Iris pigment epithelial cell (primary cell): Measurements from ENCODE around the gene FGD3.
"Not testable (repeated sequence)": the region's sequence is repeated elsewhere in the genome, so short reads cannot be mapped to it uniquely, and the experiment has no call there.

Experiments
- DNase-seq: peaks from one replicate; pipeline ENCODE4 v3.0.0-alpha.2; 2011; ENCODE audit warnings: low read depth

Gene FGD3

DNA sequence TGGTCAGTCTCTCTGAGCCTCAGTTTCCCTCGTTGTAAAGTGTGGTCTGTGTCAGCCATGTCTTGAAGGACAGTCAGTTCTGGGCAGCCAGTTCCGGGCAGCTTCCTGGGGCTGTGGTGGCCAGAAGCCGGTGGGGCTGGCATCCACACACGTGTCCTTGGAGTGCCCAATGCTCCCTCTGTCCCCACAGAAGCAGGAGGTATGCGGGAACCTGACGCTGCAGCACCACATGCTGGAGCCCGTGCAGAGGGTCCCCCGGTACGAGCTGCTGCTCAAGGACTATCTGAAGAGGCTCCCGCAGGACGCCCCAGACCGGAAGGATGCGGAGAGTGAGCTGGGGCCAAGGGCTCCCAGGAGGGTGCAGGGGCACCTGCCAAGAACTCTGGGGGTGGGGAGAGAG is 62.7 kb downstream of the FGD3 start:
- DNase-seq, result no peak

- no peak for DNase-seq
Measured at GRCh38 chr9:93010704-93011103, 63.4 kb downstream of the FGD3 start.

DNA sequence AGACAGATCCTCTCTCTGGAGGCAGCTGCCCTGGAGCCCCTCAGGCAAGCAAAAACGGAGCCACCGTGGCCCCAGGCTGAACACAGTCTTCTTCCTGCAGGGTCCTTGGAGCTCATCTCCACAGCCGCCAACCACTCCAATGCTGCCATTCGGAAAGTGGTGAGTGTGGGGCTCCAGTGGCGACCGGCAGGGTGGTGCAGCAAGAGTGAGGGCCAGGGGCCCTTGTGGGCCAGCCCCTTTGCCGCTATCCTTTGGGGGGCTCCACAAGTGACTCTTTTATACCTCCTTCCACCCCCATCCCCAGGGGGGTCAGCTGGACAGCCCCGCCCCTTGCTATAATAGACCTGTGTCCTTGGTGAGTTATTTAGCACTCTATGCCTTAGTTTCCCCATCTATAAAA is 63.8 kb downstream of the FGD3 start:
- DNase-seq, result no peak

DNA sequence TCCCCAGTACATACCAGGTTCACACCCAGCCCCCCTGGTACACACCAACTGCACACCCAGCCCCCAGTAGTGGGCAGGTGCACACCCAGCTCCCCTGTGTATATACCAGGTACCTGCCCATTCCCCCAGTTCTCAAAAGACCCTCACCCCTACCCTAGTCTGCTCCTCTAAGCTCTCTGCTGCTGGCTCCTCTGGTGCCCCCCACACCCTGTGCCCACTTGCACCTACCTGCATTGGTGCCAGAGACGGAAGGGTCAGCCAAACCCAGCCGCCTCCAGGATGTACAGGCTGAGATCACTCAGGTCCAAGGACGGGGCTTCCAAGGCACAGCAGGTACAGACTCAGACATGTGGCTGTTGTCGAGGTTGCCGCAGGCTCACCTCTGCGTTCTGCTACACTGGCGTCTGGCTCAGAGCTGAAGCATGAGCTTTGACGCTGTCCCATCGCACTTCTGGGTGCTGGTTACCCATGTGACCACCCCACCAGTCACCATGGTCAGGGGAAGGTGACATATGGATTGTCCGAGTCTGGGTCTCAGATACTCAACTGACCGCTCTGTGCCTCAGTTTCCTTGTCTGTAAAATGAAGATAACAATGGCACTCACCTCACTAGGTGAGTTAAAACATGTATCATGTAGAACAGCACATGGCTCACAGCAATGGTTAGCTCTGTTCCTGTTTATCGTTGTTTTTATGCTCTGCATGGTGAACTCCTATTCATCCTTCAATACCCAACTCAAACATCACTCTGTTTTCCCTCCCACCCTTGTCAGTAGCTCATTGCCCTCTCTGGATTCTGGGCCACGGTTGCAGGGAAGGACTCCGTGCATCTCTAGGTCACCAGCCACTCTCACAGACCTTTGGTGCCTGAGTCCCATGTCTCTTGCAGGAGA is 65.9 kb downstream of the FGD3 start:
- DNase-seq, result no peak

GRCh38 chr9:93013856-93014582 is 66.7 kb downstream of the FGD3 start:
- DNase-seq, result no peak

GRCh38 chr9:93015190-93015589 is 67.9 kb downstream of the FGD3 start:
- DNase-seq, result not testable (repeated sequence)

DNA sequence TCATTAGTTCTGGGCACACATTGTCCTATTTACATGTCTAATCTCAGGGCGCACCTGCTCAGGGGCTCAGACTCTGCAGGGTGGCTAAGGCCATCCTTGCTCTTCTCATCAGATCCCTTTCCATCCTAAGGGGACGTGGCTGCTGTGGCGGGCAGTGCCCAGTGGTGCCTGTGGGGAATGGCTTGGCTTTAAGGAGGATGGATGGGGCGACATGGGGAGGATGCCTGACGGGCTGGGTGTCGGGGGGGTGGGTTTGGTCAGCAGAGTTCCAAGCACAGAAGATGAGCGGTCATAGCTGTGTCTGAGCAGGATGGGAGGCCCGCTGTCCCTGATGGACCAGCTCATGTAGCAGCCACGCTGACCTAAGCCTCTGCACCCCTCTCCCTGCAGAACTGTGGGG is 70.3 kb downstream of the FGD3 start:
- no peak for DNase-seq

DNA sequence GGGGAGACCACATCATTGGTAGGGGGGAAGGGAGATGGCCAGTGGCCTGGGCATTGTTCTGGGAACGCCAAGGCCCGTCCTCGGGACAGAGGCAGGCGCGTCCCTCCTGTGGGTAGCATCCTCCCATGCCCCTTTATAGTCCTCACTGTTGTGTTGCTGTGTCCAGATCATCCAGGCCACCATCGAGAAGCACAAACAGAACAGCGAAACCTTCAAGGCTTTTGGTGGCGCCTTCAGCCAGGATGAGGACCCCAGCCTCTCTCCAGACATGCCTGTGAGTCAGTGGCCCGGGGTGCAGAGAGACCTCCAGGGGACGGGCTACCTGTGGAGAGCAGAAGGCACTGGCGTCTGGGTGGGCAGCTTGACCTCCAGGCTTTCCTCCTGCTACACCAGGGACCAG is 72.8 kb downstream of the FGD3 start:
- DNase-seq, result no peak

GRCh38 chr9:93020771-93021670 is 73.7 kb downstream of the FGD3 start:
- DNase-seq, result no peak

GRCh38 chr9:93022066-93022465 is 74.7 kb downstream of the FGD3 start:
- DNase-seq, result no peak

- no peak for DNase-seq
Measured at GRCh38 chr9:93022721-93023520, 75.6 kb downstream of the FGD3 start.

DNA sequence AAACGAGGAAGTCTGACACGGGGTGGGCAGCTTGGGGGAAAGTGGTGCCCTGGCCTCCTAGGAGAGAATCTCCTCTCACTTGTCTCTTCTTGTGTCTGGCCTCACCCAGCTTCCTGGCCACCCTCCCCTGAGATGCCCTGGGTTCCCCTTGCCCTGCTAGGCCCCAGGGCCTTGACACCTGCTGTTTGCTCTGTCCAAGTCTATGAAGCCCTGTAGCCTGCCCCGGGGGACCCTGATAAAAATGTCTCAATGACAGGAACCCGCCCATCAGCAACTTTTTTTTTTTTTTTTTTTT is 76.1 kb downstream of the FGD3 start:
- no peak for DNase-seq

DNA sequence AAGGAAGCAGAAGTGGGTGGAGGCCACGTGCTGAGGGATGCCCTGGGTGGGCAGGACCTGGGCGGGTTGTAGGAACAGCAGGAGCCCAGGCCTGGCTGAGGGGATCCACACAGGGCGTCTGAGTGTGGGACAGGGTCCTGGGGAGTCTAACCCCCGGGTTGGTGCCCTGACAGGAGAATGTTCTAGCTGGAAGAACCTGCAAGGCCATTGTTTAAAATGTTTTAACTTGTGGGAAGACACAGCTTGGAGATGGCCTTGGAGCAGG is 77.3 kb downstream of the FGD3 start:
- DNase-seq, result no peak

DNA sequence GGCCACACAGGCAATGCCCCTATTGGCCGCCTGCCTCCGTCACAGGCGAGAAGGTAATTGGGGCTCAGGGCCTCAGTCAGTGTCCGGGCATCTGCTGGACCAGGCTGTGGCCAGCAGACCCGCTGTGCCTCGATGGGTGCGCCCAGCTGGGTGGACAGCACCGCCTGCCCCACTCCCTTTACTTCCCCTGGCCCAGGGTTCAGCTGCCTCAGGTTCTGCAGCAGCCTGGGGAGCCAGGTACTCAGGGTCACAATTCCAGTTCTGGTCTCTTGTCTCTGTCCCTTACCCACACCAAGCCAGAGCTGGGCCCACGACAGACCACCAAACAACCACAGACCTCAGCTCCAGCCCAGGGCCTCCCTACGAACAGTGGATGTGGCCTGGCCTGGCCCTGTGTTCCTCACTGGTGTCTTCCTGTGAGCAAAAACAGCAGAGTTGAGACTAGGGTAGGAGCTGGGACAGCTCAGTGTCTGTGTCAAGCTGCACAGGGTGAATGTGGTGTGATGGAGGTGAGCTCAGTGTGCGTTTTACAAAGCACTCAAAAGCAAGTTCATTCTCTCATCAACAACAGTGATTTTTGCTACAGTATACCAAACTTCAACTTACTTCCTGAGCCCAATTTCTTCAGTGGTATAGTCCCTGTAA is 77.8 kb downstream of the FGD3 start:
- no peak for DNase-seq

GRCh38 chr9:93025736-93026135 is 78.4 kb downstream of the FGD3 start:
- DNase-seq, result no peak

DNA sequence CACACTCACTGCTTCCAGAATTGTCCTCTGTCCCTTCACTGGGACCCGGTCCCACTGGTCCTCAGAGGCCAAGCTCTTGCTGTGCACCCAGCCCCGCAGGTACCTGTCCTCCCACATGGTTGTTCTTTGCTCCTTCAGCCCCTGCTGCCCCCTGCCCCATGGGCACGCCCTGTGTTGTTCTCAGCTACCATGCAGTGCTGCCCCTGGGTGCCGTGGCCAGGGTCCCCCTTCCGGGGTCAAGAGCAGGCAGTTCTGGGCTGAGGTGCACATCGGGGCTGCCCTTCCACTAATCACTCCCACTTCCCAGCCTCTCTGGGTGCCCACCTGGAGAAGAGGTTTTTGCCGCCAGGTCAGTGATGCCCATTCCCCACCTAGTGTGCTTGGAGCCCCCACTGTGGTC is 79.3 kb downstream of the FGD3 start:
- DNase-seq, result no peak

DNA sequence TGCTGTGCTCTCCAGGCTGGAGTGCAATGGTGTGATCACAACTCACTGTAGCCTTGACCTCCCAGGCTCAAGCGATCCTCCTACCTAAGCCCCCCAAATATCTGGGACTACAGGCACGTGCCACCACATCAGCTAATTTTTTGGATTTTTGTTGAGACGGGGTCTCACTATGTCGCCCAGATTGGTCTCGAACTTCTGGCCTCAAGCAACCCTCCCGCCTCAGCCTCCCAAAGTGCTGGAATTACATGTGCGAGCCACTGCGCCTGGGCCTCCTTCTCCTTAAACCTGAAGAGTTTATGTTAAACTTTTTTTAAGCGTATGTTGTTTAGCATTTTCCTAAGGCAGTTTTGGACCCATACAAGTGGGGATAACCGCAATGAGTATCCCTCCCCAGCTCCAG is 80.4 kb downstream of the FGD3 start:
- DNase-seq, result no peak

DNA sequence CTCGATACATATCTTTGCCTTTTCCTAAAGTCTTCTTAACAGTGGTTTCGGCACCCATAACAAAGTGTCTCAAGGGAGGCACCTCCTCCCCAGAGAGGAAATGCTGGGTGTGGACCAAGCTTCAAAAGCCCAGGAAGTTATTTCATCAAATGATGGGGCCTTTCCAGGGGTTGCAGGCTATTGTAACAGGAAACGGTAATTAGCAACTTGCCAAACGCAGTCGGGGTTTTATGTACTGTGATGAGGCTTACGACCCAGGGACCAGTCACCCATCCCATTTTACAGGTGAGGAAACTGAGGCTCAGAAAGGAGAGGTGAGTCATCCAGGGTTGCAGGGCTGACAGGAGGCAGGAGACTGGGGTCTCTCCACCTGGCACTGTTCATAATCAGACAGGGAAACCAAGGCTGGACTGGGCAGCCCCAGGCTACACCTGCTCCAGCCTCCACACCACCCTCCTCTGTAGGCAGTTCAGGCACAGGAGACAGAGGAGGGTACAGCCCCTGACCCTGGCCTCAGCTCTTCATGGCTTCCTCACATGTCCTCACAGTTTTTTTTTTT is 81.2 kb downstream of the FGD3 start:
- no peak for DNase-seq

GRCh38 chr9:93030642-93031628 is 83.6 kb downstream of the FGD3 start:
- no peak for DNase-seq
